GM19468 (cell line): ENCODE measurements around the gene PIK3AP1.
"Not testable (repeated sequence)": the region's sequence is repeated elsewhere in the genome, so short reads cannot be mapped to it uniquely, and the experiment has no call there.

Experiments used
- ATAC-seq: cut with Tn5 transposase; IDR thresholded peaks from one replicate; pipeline ENCODE4 v1.9.1; 2021; ENCODE audit warnings: mild to moderate bottlenecking, moderate library complexity, moderate number of reproducible peaks; ENCODE audit not compliant: unreplicated experiment; ENCODE audit errors: extremely low read depth

The PIK3AP1 gene

GRCh38 chr10:96560489-96560888 lies 159.8 kb downstream of the PIK3AP1 start:
- no peak for ATAC-seq

DNA sequence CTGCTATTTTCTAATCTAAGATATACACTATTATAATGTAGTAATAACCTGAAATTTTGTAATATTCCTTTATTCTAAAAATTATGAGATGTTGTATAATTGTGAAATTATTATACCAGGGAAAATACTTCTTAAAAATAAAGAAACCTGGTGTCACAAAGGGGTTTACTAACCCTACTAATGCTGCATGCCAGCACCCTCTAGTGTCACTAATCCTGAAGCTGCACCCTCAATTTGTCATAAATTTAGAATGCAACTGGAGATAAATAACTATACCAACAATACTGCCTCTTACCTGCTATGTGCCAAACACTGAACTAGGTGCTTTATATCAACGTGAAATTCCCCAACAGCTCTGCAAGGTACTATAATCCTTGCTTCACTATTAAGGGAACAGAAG lies 164.3 kb downstream of the PIK3AP1 start:
- ATAC-seq, result no peak

GRCh38 chr10:96555330-96555729 lies 165.0 kb downstream of the PIK3AP1 start:
- ATAC-seq, result no peak

DNA sequence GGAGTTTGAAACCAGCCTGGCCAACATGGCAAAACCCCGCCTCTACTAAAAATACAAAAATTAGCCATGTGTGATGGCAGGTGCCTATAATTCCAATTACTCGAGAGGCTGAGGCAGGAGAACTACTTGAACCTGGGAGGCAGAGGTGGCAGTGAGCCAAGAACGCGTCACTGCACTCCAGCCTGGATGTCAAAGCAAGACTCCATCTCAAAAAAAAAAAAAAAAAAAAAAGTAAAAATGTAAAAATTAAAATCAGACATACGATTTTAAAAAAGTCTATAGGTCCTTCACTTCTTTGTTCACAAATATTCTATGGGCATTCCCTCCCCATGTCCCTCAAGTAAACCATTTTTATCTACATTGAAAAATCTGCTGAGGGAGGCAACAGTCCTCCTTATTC lies 171.7 kb downstream of the PIK3AP1 start:
- ATAC-seq, result no peak

- not testable (repeated sequence) for ATAC-seq
Observed at GRCh38 chr10:96545558-96545957, 174.8 kb downstream of the PIK3AP1 start.
